ENCODE results near the gene CDH4. TPM values are rescaled to one million over a fixed set of nuclear protein-coding genes. Genes with fewer than 3 reads are reported as not detected.

Gene CDH4
- total RNA-seq, 1 donor from 2014 or later, result 3.2 TPM

- Histone ChIP-seq H2AFZ (ENCODE audit: low read depth, low read length) (no peak overlapping the region), H3K79me2 (ENCODE audit: insufficient read depth, low read length) (no peaks in the 10 kb centered on the region), H4K20me1 (ENCODE audit: insufficient read depth, low read length) (no peaks in the 10 kb centered on the region), H3K4me2 (ENCODE audit: low read length) (no peak overlapping the region), H3K36me3 (ENCODE audit: insufficient read depth, low read length) (no peaks in the 10 kb centered on the region), H3K9me3 (ENCODE audit: insufficient read depth, low read depth, low read length) (peaks cover 21% of the 10 kb centered on the region), H3K4me3 (ENCODE audit: insufficient read depth, low read depth, low read length) (no peak overlapping the region), H3K27me3 (ENCODE audit: insufficient read depth, low read length) (no peaks in the 10 kb centered on the region), H3K9ac (ENCODE audit: low read length) (no peak overlapping the region), H3K27ac (ENCODE audit: low read depth, low read length) (no peak overlapping the region), H3K4me1 (ENCODE audit: insufficient read depth, low read length) (peaks cover 9% of the 10 kb centered on the region)
- DNase-seq (ENCODE audit: low read depth) (no peak), FAIRE-seq (no peak)
- Mint-ChIP-seq H3K9me3 (ENCODE audit: unreplicated experiment) (peaks cover 13% of the 10 kb centered on the region), H3K36me3 (ENCODE audit: low read depth, unreplicated experiment) (peaks cover 4% of the 10 kb centered on the region), H3K27ac (ENCODE audit: unreplicated experiment) (no peak overlapping the region), H3K27me3 (ENCODE audit: low read depth, unreplicated experiment) (peaks cover 2% of the 10 kb centered on the region), H3K4me1 (ENCODE audit: low read depth, unreplicated experiment) (peaks cover 4% of the 10 kb centered on the region), H3K4me3 (ENCODE audit: unreplicated experiment) (no peak overlapping the region)
- TF ChIP-seq CTCF (IDR thresholded peaks at IDR 0.05; ENCODE audit: insufficient read depth, low read depth, low read length) (no peak), EZH2 (IDR thresholded peaks at IDR 0.05; ENCODE audit: insufficient read depth, low read length) (no peak)
Observed at GRCh38 chr20:61594198-61594597, 342.1 kb downstream of the CDH4 start.

- no peak overlapping the region for H3K27ac ChIP-seq (ENCODE audit: low read depth, low read length)
- no peak for FAIRE-seq
- no peak for TF ChIP-seq CTCF (IDR thresholded peaks at IDR 0.05; ENCODE audit: insufficient read depth, low read depth, low read length)
- TF ChIP-seq EZH2 (IDR thresholded peaks at IDR 0.05; ENCODE audit: insufficient read depth, low read length), result no peak
Observed at GRCh38 chr20:61595216-61595615, 343.2 kb downstream of the CDH4 start.

GRCh38 chr20:61596687-61597330, 344.7 kb downstream of the CDH4 start:
- Histone ChIP-seq H3K9me3 (ENCODE audit: insufficient read depth, low read depth, low read length) (peaks cover 17% of the 10 kb centered on the region), H3K36me3 (ENCODE audit: insufficient read depth, low read length) (no peaks in the 10 kb centered on the region), H3K9ac (ENCODE audit: low read length) (no peak overlapping the region), H3K27ac (ENCODE audit: low read depth, low read length) (no peak overlapping the region), H3K27me3 (ENCODE audit: insufficient read depth, low read length) (no peaks in the 10 kb centered on the region), H4K20me1 (ENCODE audit: insufficient read depth, low read length) (no peaks in the 10 kb centered on the region), H3K79me2 (ENCODE audit: insufficient read depth, low read length) (no peaks in the 10 kb centered on the region), H3K4me1 (ENCODE audit: insufficient read depth, low read length) (no peaks in the 10 kb centered on the region), H3K4me3 (ENCODE audit: insufficient read depth, low read depth, low read length) (no peak overlapping the region), H2AFZ (ENCODE audit: low read depth, low read length) (no peak overlapping the region), H3K4me2 (ENCODE audit: low read length) (no peak overlapping the region)
- Mint-ChIP-seq H3K4me1 (ENCODE audit: low read depth, unreplicated experiment) (no peaks in the 10 kb centered on the region), H3K27ac (ENCODE audit: unreplicated experiment) (no peak overlapping the region), H3K4me3 (ENCODE audit: unreplicated experiment) (no peak overlapping the region), H3K9me3 (ENCODE audit: unreplicated experiment) (peaks cover 15% of the 10 kb centered on the region), H3K27me3 (ENCODE audit: low read depth, unreplicated experiment) (peaks cover 7% of the 10 kb centered on the region), H3K36me3 (ENCODE audit: low read depth, unreplicated experiment) (peaks cover 4% of the 10 kb centered on the region)
- FAIRE-seq (no peak), DNase-seq (ENCODE audit: low read depth) (no peak)
- TF ChIP-seq EZH2 (IDR thresholded peaks at IDR 0.05; ENCODE audit: insufficient read depth, low read length) (no peak), CTCF (IDR thresholded peaks at IDR 0.05; ENCODE audit: insufficient read depth, low read depth, low read length) (no peak)

More at GRCh38 chr20:61595216-61595615, 343.2 kb downstream of the CDH4 start:
- Mint-ChIP-seq H3K27ac (ENCODE audit: unreplicated experiment) (no peak overlapping the region), H3K9me3 (ENCODE audit: unreplicated experiment) (peaks cover 15% of the 10 kb centered on the region), H3K4me1 (ENCODE audit: low read depth, unreplicated experiment) (peaks cover under 1% of the 10 kb centered on the region), H3K36me3 (ENCODE audit: low read depth, unreplicated experiment) (peaks cover 4% of the 10 kb centered on the region), H3K27me3 (ENCODE audit: low read depth, unreplicated experiment) (peaks cover 7% of the 10 kb centered on the region), H3K4me3 (ENCODE audit: unreplicated experiment) (no peak overlapping the region)
- Histone ChIP-seq H4K20me1 (ENCODE audit: insufficient read depth, low read length) (no peaks in the 10 kb centered on the region), H3K9ac (ENCODE audit: low read length) (no peak overlapping the region), H3K27me3 (ENCODE audit: insufficient read depth, low read length) (no peaks in the 10 kb centered on the region), H2AFZ (ENCODE audit: low read depth, low read length) (no peak overlapping the region), H3K4me2 (ENCODE audit: low read length) (no peak overlapping the region), H3K9me3 (ENCODE audit: insufficient read depth, low read depth, low read length) (peaks cover 21% of the 10 kb centered on the region), H3K4me1 (ENCODE audit: insufficient read depth, low read length) (no peaks in the 10 kb centered on the region), H3K79me2 (ENCODE audit: insufficient read depth, low read length) (no peaks in the 10 kb centered on the region), H3K36me3 (ENCODE audit: insufficient read depth, low read length) (no peaks in the 10 kb centered on the region), H3K4me3 (ENCODE audit: insufficient read depth, low read depth, low read length) (no peak overlapping the region)
- DNase-seq (ENCODE audit: low read depth), result no peak

All from astrocyte (in vitro differentiated cells and primary cell).